NCI-H2107 treated with DMSO at 0.1 percent for 48 hours (cell line): ENCODE measurements around the gene TREX2.

Experiments used
- DNase-seq: peaks from one replicate; lab custom pipeline; 2025; ENCODE audit not compliant: unreplicated experiment; lab: John Stamatoyannopoulos, UW

Gene TREX2

GRCh38 chrX:153445856-153446635 is at the start of gene TREX2:
Gene TREX2 (minus strand): TSS chrX:153446056. CDS start chrX:153445430, 626 bp downstream.
- no peak for DNase-seq

- no peak for DNase-seq
These were observed 49.5 kb upstream of the TREX2 start for GRCh38 chrX:153495362-153495751.

- DNase-seq, result no peak
These were observed 48.9 kb upstream of the TREX2 start, which contains the start of gene BGN for GRCh38 chrX:153494541-153495361. Gene BGN (plus strand): TSS chrX:153494980. CDS start chrX:153504632, 9,652 bp downstream.

GRCh38 chrX:153494061-153494460 is 48.2 kb upstream of the TREX2 start:
- DNase-seq, result no peak

GRCh38 chrX:153493085-153493484 is 47.2 kb upstream of the TREX2 start:
- DNase-seq, result no peak

- DNase-seq, result no peak
These were observed 46.7 kb upstream of the TREX2 start for GRCh38 chrX:153492543-153492942.

- no peak for DNase-seq
These were observed 46.1 kb upstream of the TREX2 start for GRCh38 chrX:153491918-153492317.

GRCh38 chrX:153491351-153491914 is 45.6 kb upstream of the TREX2 start:
- DNase-seq, result no peak

GRCh38 chrX:153490217-153490930 is 44.5 kb upstream of the TREX2 start:
- no peak for DNase-seq

GRCh38 chrX:153488231-153488914 is 42.5 kb upstream of the TREX2 start:
- DNase-seq, result no peak

GRCh38 chrX:153487590-153488071 is 41.8 kb upstream of the TREX2 start:
- DNase-seq, result no peak

GRCh38 chrX:153486171-153486570 is 40.3 kb upstream of the TREX2 start:
- no peak for DNase-seq

- DNase-seq, result no peak
These were observed 39.7 kb upstream of the TREX2 start for GRCh38 chrX:153485396-153486080.

GRCh38 chrX:153482376-153483015 is 36.6 kb upstream of the TREX2 start:
- no peak for DNase-seq

GRCh38 chrX:153481043-153481442 is 35.2 kb upstream of the TREX2 start:
- no peak for DNase-seq

- DNase-seq, result no peak
These were observed 32.9 kb upstream of the TREX2 start for GRCh38 chrX:153478746-153479145.

- no peak for DNase-seq
These were observed 32.0 kb upstream of the TREX2 start for GRCh38 chrX:153477901-153478300.

GRCh38 chrX:153477364-153477857 is 31.6 kb upstream of the TREX2 start:
- no peak for DNase-seq
